Muscle of leg (tissue), 16 donors: Measurements from ENCODE around the gene DYDC2. TPM values are rescaled to one million over a fixed set of nuclear protein-coding genes. Genes with fewer than 3 reads are reported as not detected.

ENCODE experiments used
- DNase-seq: peaks from one replicate; pipeline ENCODE4 v3.0.0; 2013
- H3K27ac ChIP-seq: one replicate; pipeline ENCODE4 v1.5.1; 2013; ENCODE audit warnings: mild to moderate bottlenecking, low read length, control low read depth
- H3K27me3 ChIP-seq: one replicate; pipeline ENCODE4 v1.6.1; 2013; ENCODE audit warnings: low read length; ENCODE audit not compliant: control insufficient read depth, insufficient read depth
- H3K36me3 ChIP-seq: one replicate; pipeline ENCODE4 v1.6.1; 2013; ENCODE audit warnings: low read length; ENCODE audit not compliant: control insufficient read depth, insufficient read depth
- H3K4me1 ChIP-seq: one replicate; pipeline ENCODE4 v1.6.1; 2013; ENCODE audit warnings: low read length; ENCODE audit not compliant: control insufficient read depth, insufficient read depth
- H3K4me3 ChIP-seq: one replicate; pipeline ENCODE4 v1.5.1; 2013; ENCODE audit warnings: low read length, control low read depth
- H3K9me3 ChIP-seq: replicated peaks from 2 replicates; pipeline ENCODE4 v1.6.1; 2013; ENCODE audit warnings: low read depth, low read length; ENCODE audit not compliant: control insufficient read depth
- WGBS: methylation state at CpG from one replicate; pipeline ENCODE4 v1.1.5; 2013; ENCODE audit warnings: missing lambda C conversion rate; ENCODE audit not compliant: insufficient coverage; 5-methylcytosine and 5-hydroxymethylcytosine counted together
- long read RNA-seq, 11 donors: transcript quantifications; one replicate each; lab custom pipeline, GENCODE V29; 2026
- polyA plus RNA-seq, 8 donors: library from polyadenylated mRNA; unstranded; fragments of 120-200 nt; gene quantifications; one replicate each; pipeline versions ENCODE4 v1.2.1 to v1.2.3, GENCODE V29; 2013; ENCODE audit warnings: inconsistent platforms in 1 of 8, low replicate concordance in 1 of 8; ENCODE audit not compliant: insufficient read length in 8 of 8, insufficient read depth in 1 of 8
- total RNA-seq: library from RNA; stranded (reverse); fragments of 120-200 nt; gene quantifications from one replicate; pipeline ENCODE4 v1.2.4, GENCODE V29; 2013

The DYDC2 gene, protein sequence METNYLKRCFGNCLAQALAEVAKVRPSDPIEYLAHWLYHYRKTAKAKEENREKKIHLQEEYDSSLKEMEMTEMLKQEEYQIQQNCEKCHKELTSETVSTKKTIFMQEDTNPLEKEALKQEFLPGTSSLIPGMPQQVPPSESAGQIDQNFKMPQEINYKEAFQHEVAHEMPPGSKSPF
- total RNA-seq (0.04 TPM), polyA plus RNA-seq (under 1 TPM in 3 of 8 donors, not detected in 5; 0.09 to 0.22 (median 0.15) TPM)
- long read RNA-seq, donor 1 = 0 reads
- long read RNA-seq, donor 2 = 0 reads
- long read RNA-seq, donor 3 = 0 reads
- long read RNA-seq, donor 4 = 0 reads
- long read RNA-seq, donor 5 = 0 reads
- long read RNA-seq, donor 6 = 0 reads
- long read RNA-seq, donor 7 = 0 reads
- long read RNA-seq, donor 8 = 0 reads
- long read RNA-seq, donor 9 = 0 reads
- long read RNA-seq, donor 10 = 0 reads
- long read RNA-seq, donor 11 = 0 reads

DNA sequence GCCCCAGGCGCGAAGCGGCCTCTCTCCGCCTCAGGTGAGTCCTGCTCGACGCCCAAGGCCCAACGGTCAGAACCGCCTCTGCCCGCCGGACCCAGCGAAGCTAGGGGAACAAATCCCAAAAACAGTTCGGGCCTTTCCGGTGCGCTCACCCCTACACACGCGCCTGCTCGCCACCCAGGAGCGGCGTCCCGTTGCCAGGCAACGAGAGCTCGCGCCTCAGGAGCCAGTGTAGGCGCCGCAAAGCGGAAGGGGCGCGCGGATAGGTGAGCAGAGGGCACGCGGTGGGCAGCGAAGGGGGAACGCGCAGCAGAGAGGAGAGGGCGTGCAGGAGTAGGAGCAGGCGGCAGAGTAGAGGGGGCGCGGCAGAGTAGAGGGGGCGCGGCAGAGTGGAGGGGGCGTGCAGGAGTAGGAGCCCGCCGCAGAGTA lies at the start of gene DYDC2, which contains the start of gene DYDC1:
DYDC2 (plus strand) TSS at position 219 of the 426 bp plus-strand sequence. CDS start 5,663 bp downstream, outside the sequence.
DYDC1 (minus strand) TSS at position 193 of the 426 bp plus-strand sequence. CDS start 4,154 bp downstream, outside the sequence.
- Histone ChIP-seq H3K36me3 (no peaks in the 10 kb centered on the region), H3K4me1 (peaks cover 11% of the 10 kb centered on the region), H3K9me3 (no peaks in the 10 kb centered on the region), H3K4me3 (peak within 1 kb of the TSS; percentile 46), H3K27ac (no peak within 1 kb of the TSS), H3K27me3 (peaks cover 20% of the 10 kb centered on the region)
- under 1% methylated on average over 39 of the region's 43 CpGs for WGBS
- DNase-seq = peak; percentile 64

DNA sequence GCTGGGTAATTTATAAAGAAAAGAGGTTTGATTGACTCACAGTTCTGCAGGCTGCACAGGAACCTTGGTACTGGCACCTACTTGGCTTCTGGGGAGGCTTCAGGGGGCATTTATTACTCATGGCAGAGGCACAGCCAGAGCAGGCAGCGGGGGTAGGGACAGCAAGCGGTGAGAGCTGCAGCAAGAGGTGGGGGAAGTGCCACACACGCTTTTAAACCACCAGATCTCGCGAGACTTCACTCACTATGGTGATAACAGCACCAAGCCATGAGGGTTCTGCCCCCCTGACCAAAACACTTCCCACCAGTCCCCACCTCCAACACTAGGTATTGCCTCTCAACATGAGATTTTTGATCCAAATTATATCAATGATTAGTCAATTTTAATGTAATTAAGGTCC lies 43.1 kb upstream of the DYDC2 start:
- no peak overlapping the region for H3K27ac ChIP-seq
- no peaks in the 10 kb centered on the region for H3K4me1 ChIP-seq
- 90% methylated on average over 2 of the region's 5 CpGs for WGBS
- DNase-seq = no peak
- no peak overlapping the region for H3K4me3 ChIP-seq
- H3K36me3 ChIP-seq = no peaks in the 10 kb centered on the region
- H3K27me3 ChIP-seq = no peaks in the 10 kb centered on the region
- H3K9me3 ChIP-seq = no peaks in the 10 kb centered on the region

DNA sequence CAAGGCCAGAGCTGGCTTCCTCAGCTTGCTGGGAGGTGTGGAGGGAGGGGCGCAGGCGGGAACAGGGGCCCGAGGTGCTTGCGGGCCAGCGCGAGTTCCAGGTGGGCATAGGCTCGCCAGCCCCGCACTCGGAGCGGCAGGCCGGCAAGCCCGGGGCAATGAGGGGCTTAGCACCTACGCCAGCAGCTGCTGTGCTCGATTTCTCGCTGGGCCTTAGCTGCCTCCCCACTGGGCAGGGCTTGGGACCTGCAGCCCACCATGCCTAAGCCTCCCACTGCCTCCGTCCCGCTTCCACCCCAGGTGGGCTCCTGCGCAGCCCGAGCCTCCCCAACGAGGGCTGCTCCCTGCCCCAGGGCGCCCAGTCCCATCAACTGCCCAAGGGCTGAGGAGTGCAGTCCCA lies 41.2 kb upstream of the DYDC2 start:
- Histone ChIP-seq H3K36me3 (no peaks in the 10 kb centered on the region), H3K27me3 (no peaks in the 10 kb centered on the region), H3K27ac (no peak overlapping the region), H3K4me1 (no peaks in the 10 kb centered on the region), H3K4me3 (no peak overlapping the region), H3K9me3 (no peaks in the 10 kb centered on the region)
- 85% methylated on average over 19 of the region's 21 CpGs for WGBS
- DNase-seq = no peak

DNA sequence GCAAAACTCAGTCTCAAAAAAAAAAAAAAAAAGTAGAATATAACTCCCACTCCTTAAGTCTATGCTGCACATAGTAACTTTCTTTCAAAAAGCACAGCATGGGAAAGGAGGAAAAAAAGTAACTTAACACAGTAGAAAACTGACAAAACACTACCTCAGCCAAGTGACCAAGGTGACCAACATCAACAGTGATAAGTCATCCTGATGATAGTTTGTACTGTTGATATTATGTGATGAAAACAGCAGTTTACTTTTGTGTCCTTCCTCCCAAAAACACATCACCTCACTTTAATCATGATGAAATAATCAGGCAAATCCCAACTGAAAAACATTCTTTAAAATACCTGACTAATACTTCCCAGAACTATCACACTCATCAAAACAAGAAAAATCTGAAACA lies 37.8 kb upstream of the DYDC2 start:
- H3K4me1 ChIP-seq = no peaks in the 10 kb centered on the region
- no peak overlapping the region for H3K27ac ChIP-seq

DNA sequence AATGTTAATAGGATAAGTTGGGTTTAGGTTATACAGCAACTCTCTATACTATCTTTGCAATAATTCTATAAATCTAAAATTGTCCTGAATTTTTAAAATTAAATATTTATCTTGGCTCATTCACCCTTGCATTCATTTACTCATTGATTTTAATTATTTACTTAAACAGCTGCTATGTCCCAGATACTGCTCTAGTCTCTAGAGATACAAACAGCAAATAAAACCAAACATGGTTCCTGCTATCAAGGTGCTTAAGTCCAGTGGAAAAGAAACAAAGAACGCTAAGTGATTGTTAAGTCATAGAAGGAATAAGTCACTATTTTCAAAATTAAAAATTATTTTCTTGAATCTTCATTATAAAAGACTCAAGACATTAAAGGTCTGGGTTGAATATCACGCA lies 37.3 kb upstream of the DYDC2 start:
- Histone ChIP-seq H3K36me3 (no peaks in the 10 kb centered on the region), H3K27me3 (no peaks in the 10 kb centered on the region), H3K4me1 (no peaks in the 10 kb centered on the region), H3K9me3 (no peaks in the 10 kb centered on the region), H3K27ac (no peak overlapping the region), H3K4me3 (no peak overlapping the region)
- no CpG with 5 or more reads among the region's 2 CpGs for WGBS
- DNase-seq = no peak

More for the DNA sequence above, 37.8 kb upstream of the DYDC2 start:
- H3K4me3 ChIP-seq = no peak overlapping the region
- H3K9me3 ChIP-seq = no peaks in the 10 kb centered on the region
- H3K27me3 ChIP-seq = no peaks in the 10 kb centered on the region
- no peak for DNase-seq
- no peaks in the 10 kb centered on the region for H3K36me3 ChIP-seq

DNA sequence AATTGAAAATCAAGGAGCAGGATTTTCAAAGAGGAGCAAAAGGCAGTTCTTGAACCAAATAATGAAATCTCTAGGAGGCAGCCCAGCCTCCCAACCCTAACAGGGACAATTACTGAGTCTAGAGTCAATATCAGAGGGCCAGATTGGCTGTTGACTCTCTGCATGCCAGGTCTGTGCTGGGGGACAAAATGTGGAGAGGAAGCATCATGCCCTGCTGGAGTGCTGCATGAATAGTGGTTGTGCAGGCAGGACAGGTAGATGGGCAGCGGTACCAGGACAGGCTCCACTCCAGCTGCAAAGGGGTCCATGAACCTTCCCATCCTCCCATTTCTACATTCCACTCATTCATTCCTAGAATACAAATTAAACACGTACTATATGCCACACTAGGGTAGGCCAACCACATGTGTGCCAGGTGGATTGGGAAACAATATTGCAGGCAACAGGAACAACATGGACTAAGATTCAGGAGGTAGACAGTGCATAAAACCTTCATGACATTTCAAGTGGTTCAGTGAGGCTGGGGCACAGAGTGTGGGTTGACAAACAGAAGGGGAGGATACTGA lies 36.8 kb upstream of the DYDC2 start:
- Histone ChIP-seq H3K27me3 (no peaks in the 10 kb centered on the region), H3K4me3 (no peak overlapping the region), H3K27ac (no peak overlapping the region), H3K9me3 (no peaks in the 10 kb centered on the region), H3K36me3 (no peaks in the 10 kb centered on the region), H3K4me1 (no peaks in the 10 kb centered on the region)
- no CpG with 5 or more reads among the region's 2 CpGs for WGBS
- no peak for DNase-seq

DNA sequence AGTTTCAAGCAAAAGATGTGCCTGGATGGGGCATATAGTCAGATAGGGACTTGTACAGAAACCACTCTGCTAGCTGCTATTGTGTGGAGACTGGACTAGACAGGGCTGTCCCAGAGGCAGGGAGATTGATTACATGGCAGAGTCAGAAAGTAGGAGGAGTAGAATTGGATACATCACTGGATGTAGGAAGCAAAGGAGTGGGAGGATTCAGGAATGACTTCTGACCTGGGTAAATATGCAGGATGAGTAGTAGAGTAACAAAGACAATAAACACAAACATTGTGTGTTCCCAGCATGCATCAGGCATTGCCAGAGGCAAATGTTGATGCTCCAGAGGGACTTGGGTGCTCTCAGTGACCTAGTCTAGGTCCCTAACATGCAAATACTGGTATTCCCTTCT lies 36.2 kb upstream of the DYDC2 start:
- H3K4me3 ChIP-seq = no peak overlapping the region
- no peaks in the 10 kb centered on the region for H3K9me3 ChIP-seq
- H3K36me3 ChIP-seq = no peaks in the 10 kb centered on the region
- H3K27ac ChIP-seq = no peak overlapping the region
- DNase-seq = no peak
- H3K4me1 ChIP-seq = no peaks in the 10 kb centered on the region
- no peaks in the 10 kb centered on the region for H3K27me3 ChIP-seq

DNA sequence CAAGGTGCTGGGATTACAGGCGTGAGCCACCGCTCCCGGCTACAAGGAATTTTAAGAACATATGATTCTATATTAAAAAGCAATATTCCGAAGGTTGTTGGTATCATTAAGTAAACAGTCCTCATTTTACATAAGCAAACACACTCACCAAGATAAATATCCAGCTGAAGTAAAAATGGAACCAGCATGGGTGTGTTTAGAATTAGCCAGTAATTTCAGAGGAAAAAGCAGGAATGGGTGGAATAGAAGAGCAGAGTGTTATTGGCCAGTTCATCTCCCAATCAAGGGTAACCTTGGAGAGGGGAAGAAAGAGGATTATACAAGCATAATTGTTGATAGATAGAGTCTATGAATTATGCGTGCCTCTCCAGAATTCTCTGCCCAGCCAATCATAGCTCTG lies 35.4 kb upstream of the DYDC2 start:
- Histone ChIP-seq H3K27me3 (no peaks in the 10 kb centered on the region), H3K9me3 (no peaks in the 10 kb centered on the region), H3K27ac (no peak overlapping the region), H3K36me3 (no peaks in the 10 kb centered on the region), H3K4me3 (no peak overlapping the region), H3K4me1 (no peaks in the 10 kb centered on the region)
- no CpG with 5 or more reads among the region's 5 CpGs for WGBS
- no peak for DNase-seq

DNA sequence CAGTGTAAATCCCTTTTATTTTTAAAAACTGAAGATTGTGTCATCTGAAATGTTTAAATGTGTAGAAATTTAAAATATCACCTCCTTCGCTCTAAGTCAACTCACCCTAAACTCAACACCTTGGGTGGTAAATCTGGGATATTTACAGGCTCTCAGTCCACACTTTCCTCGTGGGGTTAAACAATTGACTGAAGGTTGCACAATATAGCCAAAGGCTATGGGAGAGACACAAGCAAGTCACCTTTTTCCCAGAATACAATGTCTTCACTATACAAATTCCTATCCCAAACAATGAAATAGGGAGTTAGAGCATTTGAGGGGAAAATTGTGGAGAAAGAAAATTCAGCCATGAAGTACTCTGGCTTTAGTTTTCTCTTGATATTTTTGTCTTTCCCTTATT lies 34.4 kb upstream of the DYDC2 start:
- DNase-seq = no peak
- WGBS = no CpG with 5 or more reads among the region's 2 CpGs
- no peaks in the 10 kb centered on the region for H3K9me3 ChIP-seq

DNA sequence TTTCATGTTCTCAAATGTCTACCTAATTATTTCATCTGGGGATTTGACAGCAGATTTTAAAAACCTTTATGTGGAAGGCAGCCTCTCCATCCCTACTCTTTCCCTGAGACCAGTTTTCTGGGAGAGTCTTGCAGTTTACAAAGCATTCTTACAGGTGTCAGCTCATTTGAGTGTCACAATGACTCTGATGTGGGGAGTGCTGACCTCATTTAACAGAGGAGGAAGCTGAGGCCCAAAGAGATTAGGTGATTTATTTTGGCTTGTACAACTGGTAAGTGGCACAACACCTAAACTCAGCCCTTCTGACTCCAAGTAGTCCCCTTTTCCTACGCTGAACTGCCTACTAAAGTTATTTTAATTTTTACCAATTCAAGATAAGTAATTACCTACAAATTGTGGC lies 33.9 kb upstream of the DYDC2 start:
- no peaks in the 10 kb centered on the region for H3K4me1 ChIP-seq
- no peak overlapping the region for H3K4me3 ChIP-seq
- no peaks in the 10 kb centered on the region for H3K9me3 ChIP-seq
- WGBS = 75% methylated on average over 1 of the region's 1 CpG
- no peaks in the 10 kb centered on the region for H3K27me3 ChIP-seq
- DNase-seq = no peak
- no peak overlapping the region for H3K27ac ChIP-seq
- no peaks in the 10 kb centered on the region for H3K36me3 ChIP-seq

More for the DNA sequence above, 34.4 kb upstream of the DYDC2 start:
- Histone ChIP-seq H3K27me3 (no peaks in the 10 kb centered on the region), H3K4me1 (no peaks in the 10 kb centered on the region), H3K4me3 (no peak overlapping the region), H3K36me3 (no peaks in the 10 kb centered on the region), H3K27ac (no peak overlapping the region)
